H9 (cell line): Measurements from ENCODE around the gene SERTM2. TPM values are rescaled to one million over a fixed set of nuclear protein-coding genes. Genes with fewer than 3 reads are reported as not detected.

Experiments
- DNase-seq: peaks from one replicate; pipeline ENCODE4 v3.0.0-alpha.2; 2017
- H2AFZ ChIP-seq: one replicate; pipeline ENCODE4 v1.6.1; 2013; ENCODE audit warnings: mild to moderate bottlenecking, low read length, control low read depth, moderate library complexity
- H2AK5ac ChIP-seq: 2 replicates; pipeline ENCODE4 v1.6.1; 2013; ENCODE audit warnings: low read length, control low read depth, mixed read lengths; ENCODE audit not compliant: insufficient read length
- H2BK120ac ChIP-seq: one replicate; pipeline ENCODE4 v1.6.1; 2013; ENCODE audit warnings: low read depth, mild to moderate bottlenecking, low read length, control low read depth, inconsistent platforms; ENCODE audit not compliant: poor library complexity, severe bottlenecking
- H2BK12ac ChIP-seq: 2 replicates; pipeline ENCODE4 v1.6.1; 2013; ENCODE audit warnings: low read length, control low read depth, mixed read lengths, low read depth; ENCODE audit not compliant: insufficient read length
- H2BK15ac ChIP-seq: 2 replicates; pipeline ENCODE4 v1.6.1; 2013; ENCODE audit warnings: low read depth, low read length, control low read depth
- H2BK20ac ChIP-seq: one replicate; pipeline ENCODE4 v1.6.1; 2013; ENCODE audit warnings: low read depth, mild to moderate bottlenecking, low read length, control low read depth, inconsistent platforms; ENCODE audit not compliant: poor library complexity, severe bottlenecking
- H2BK5ac ChIP-seq: 2 replicates; pipeline ENCODE4 v1.6.1; 2013; ENCODE audit warnings: low read length, control low read depth, mixed read lengths; ENCODE audit not compliant: insufficient read length
- H3K14ac ChIP-seq: 2 replicates; pipeline ENCODE4 v1.6.1; 2013; ENCODE audit warnings: low read length, control low read depth; ENCODE audit not compliant: insufficient read depth
- H3K18ac ChIP-seq: 2 replicates; pipeline ENCODE4 v1.6.1; 2013; ENCODE audit warnings: low read depth, mild to moderate bottlenecking, mixed read lengths, low read length, control low read depth; ENCODE audit not compliant: insufficient read length
- H3K23ac ChIP-seq: 2 replicates; pipeline ENCODE4 v1.6.1; 2013; ENCODE audit warnings: low read length, control low read depth, mixed read lengths, low read depth; ENCODE audit not compliant: insufficient read length
- H3K23me2 ChIP-seq: 2 replicates; pipeline ENCODE4 v1.6.1; 2013; ENCODE audit warnings: low read depth, mild to moderate bottlenecking, mixed read lengths, low read length, control low read depth; ENCODE audit not compliant: insufficient read length, poor library complexity, severe bottlenecking
- H3K27ac ChIP-seq: 2 replicates; pipeline ENCODE4 v1.5.1; 2013; ENCODE audit warnings: low read length, control low read depth, mixed read lengths, low read depth; ENCODE audit not compliant: insufficient read length
- H3K27me3 ChIP-seq: 2 replicates; pipeline ENCODE4 v1.6.1; 2013; ENCODE audit warnings: low read length, control low read depth, inconsistent platforms; ENCODE audit not compliant: insufficient read depth
- H3K4ac ChIP-seq: 2 replicates; pipeline ENCODE4 v1.6.1; 2013; ENCODE audit warnings: low read depth, mild to moderate bottlenecking, control low read depth, inconsistent platforms, low read length, moderate library complexity
- H3K4me1 ChIP-seq: 2 replicates; pipeline ENCODE4 v1.6.1; 2013; ENCODE audit warnings: low read length, control low read depth, inconsistent platforms; ENCODE audit not compliant: insufficient read depth
- H3K4me2 ChIP-seq: 2 replicates; pipeline ENCODE4 v1.6.1; 2013; ENCODE audit warnings: low read length, control low read depth, mixed read lengths; ENCODE audit not compliant: insufficient read length, insufficient read depth
- H3K56ac ChIP-seq: 2 replicates; pipeline ENCODE4 v1.6.1; 2013; ENCODE audit warnings: low read depth, mild to moderate bottlenecking, mixed read lengths, low read length, control low read depth; ENCODE audit not compliant: insufficient read length
- H3K79me1 ChIP-seq: 2 replicates; pipeline ENCODE4 v1.6.1; 2013; ENCODE audit warnings: low read depth, mild to moderate bottlenecking, moderate library complexity, low read length, control low read depth, inconsistent platforms; ENCODE audit not compliant: insufficient read depth, poor library complexity, severe bottlenecking
- H3K79me2 ChIP-seq: 2 replicates; pipeline ENCODE4 v1.6.1; 2013; ENCODE audit warnings: low read length, control low read depth, inconsistent platforms; ENCODE audit not compliant: insufficient read depth
- H3K9ac ChIP-seq: 2 replicates; pipeline ENCODE4 v1.6.1; 2013; ENCODE audit warnings: low read length, control low read depth, mixed read lengths; ENCODE audit not compliant: insufficient read length; ENCODE audit errors: extremely low read depth
- H3K9me3 ChIP-seq: one replicate; pipeline ENCODE4 v1.6.1; 2013; ENCODE audit warnings: low read depth, low read length, inconsistent platforms; ENCODE audit not compliant: control insufficient read depth
- H3T11ph ChIP-seq: one replicate; pipeline ENCODE4 v1.6.1; 2013; ENCODE audit warnings: mild to moderate bottlenecking, low read length, control low read depth, inconsistent platforms
- H4K20me1 ChIP-seq: one replicate; pipeline ENCODE4 v1.6.1; 2013; ENCODE audit not compliant: control insufficient read depth, insufficient read length, insufficient read depth
- H4K5ac ChIP-seq: 2 replicates; pipeline ENCODE4 v1.6.1; 2013; ENCODE audit warnings: low read depth, mild to moderate bottlenecking, mixed read lengths, low read length, control low read depth; ENCODE audit not compliant: insufficient read length
- H4K8ac ChIP-seq: replicated peaks from 2 replicates; pipeline ENCODE4 v1.6.1; 2013; ENCODE audit warnings: low read length, control low read depth, mixed read lengths, low read depth; ENCODE audit not compliant: insufficient read length
- H4K91ac ChIP-seq: 2 replicates; pipeline ENCODE4 v1.6.1; 2013; ENCODE audit warnings: low read depth, mild to moderate bottlenecking, moderate library complexity, mixed read lengths, low read length, control low read depth; ENCODE audit not compliant: insufficient read length
- H3K27ac Mint-ChIP-seq, 3 experiments: 2 replicates in 2 of 3; 3 replicates in 1 of 3; pipeline ENCODE4 v1.8.0; 2020 to 2021; ENCODE audit warnings: mixed read lengths in 3 of 3, mild to moderate bottlenecking in 1 of 3, moderate library complexity in 1 of 3
- H3K27me3 Mint-ChIP-seq: 2 replicates; pipeline ENCODE4 v1.8.0; 2021; ENCODE audit warnings: low read depth, mild to moderate bottlenecking, moderate library complexity, mixed read lengths
- H3K36me3 Mint-ChIP-seq, 3 experiments: 2 replicates in 2 of 3; 3 replicates in 1 of 3; pipeline ENCODE4 v1.8.0; 2020 to 2021; ENCODE audit warnings: low read depth in 3 of 3, mixed read lengths in 3 of 3; ENCODE audit not compliant: insufficient read depth in 1 of 3
- H3K4me1 Mint-ChIP-seq, 2 experiments: 2 replicates each; pipeline ENCODE4 v1.8.0; 2020; ENCODE audit warnings: mixed read lengths in 2 of 2
- H3K4me3 Mint-ChIP-seq, 2 experiments: 2 replicates in 1 of 2; 3 replicates in 1 of 2; pipeline ENCODE4 v1.8.0; 2020 to 2021; ENCODE audit warnings: mild to moderate bottlenecking in 2 of 2, mixed read lengths in 2 of 2, moderate library complexity in 1 of 2
- H3K9me3 Mint-ChIP-seq, 2 experiments: 2 replicates in 1 of 2; 3 replicates in 1 of 2; pipeline ENCODE4 v1.8.0; 2020; ENCODE audit warnings: mild to moderate bottlenecking in 2 of 2, mixed read lengths in 2 of 2, moderate library complexity in 1 of 2
- WGBS: extraction: QIAGEN DNeasy Blood & Tissue Kit; methylation state at CpG from one replicate; pipeline ENCODE4 v1.1.7; 2013; ENCODE audit warnings: missing lambda C conversion rate, low lambda C conversion rate, mixed read lengths; ENCODE audit not compliant: insufficient read length; ENCODE audit errors: extremely low coverage; 5-methylcytosine and 5-hydroxymethylcytosine counted together
- long read RNA-seq: library from polyadenylated mRNA; unstranded; transcript quantifications from one replicate; pipeline ENCODE4 v2.0.0, GENCODE V29; 2020
- total RNA-seq: library from RNA; stranded (reverse); gene quantifications from 2 replicates; pipeline ENCODE4 v1.2.1, GENCODE V29; 2021
- TF ChIP-seq, protein P1 (sequence below): fragments of 200-600 bp; sonication (generic); conservative IDR thresholded peaks from 3 replicates; pipeline ENCODE4 v1.8.0; 2021; ENCODE audit warnings: antibody characterized with exemption, mild to moderate bottlenecking

SERTM2 gene
- total RNA-seq, result 0.22 and 0.29 TPM in 2 replicates
- long read RNA-seq, result 0 reads

DNA sequence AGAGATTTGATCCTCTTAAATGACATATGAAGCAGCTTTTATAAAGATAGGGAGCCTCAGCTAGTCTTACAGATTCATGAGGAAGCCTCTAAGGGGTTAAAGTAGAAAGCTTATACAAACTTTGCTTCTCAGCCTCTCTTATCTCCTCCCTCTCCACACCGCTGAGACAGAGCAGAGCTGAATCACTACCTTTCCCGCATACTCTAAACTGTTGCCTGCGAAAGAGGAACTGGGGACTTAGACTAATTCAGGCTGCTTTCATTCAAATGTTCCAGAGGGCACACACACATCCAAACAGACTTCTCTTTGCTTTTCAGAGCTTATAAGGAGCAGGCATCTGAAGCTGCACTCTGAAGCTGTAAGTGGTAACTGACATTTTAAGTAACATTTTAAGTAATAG, at the start of gene SERTM2:
Gene SERTM2 (plus strand): TSS at position 169 of the 400 bp plus-strand sequence. CDS start 7,213 bp downstream, outside the sequence.
- no peaks in the 10 kb centered on the region for H3K27me3 ChIP-seq
- H2AK5ac ChIP-seq, result no peak within 1 kb of the TSS
- H4K91ac ChIP-seq, result no peak within 1 kb of the TSS
- H4K5ac ChIP-seq, result no peak within 1 kb of the TSS
- no peak within 1 kb of the TSS for H2BK20ac ChIP-seq
- no peak within 1 kb of the TSS for H3K4ac ChIP-seq
- H3K4me1 Mint-ChIP-seq, result peaks cover 21 to 31% of the 10 kb centered on the region in 2 experiments
- H3K9me3 ChIP-seq, result no peaks in the 10 kb centered on the region
- H2BK5ac ChIP-seq, result no peak within 1 kb of the TSS
- H2BK15ac ChIP-seq, result no peak within 1 kb of the TSS
- no peak within 1 kb of the TSS for H3K56ac ChIP-seq
- H3K23me2 ChIP-seq, result no peaks in the 10 kb centered on the region
- H4K8ac ChIP-seq, result no peak within 1 kb of the TSS
- H3K23ac ChIP-seq, result no peak within 1 kb of the TSS
- H3K4me2 ChIP-seq, result peak within 1 kb of the TSS; percentile 32
- H2BK12ac ChIP-seq, result no peak within 1 kb of the TSS
- H3K9ac ChIP-seq, result no peak within 1 kb of the TSS
- H3K4me3 Mint-ChIP-seq, result peak within 1 kb of the TSS in 1 of 2 experiments; percentile 13; a peak in 1 of 5 replicates
- no peak within 1 kb of the TSS for H2BK120ac ChIP-seq
- H3K9me3 Mint-ChIP-seq, result no peaks in the 10 kb centered on the region
- no peaks in the 10 kb centered on the region for H3K36me3 Mint-ChIP-seq
- H3K27me3 Mint-ChIP-seq, result no peaks in the 10 kb centered on the region
- WGBS, result no CpG with 5 or more reads among the region's 3 CpGs
- no peak within 1 kb of the TSS for H3K14ac ChIP-seq
- peaks cover 2% of the 10 kb centered on the region for H3K4me1 ChIP-seq
- DNase-seq, result peak; percentile 40
- H3K79me1 ChIP-seq, result no peaks in the 10 kb centered on the region
- H2AFZ ChIP-seq, result peak within 1 kb of the TSS; percentile 53
- TF ChIP-seq, protein P1, sequence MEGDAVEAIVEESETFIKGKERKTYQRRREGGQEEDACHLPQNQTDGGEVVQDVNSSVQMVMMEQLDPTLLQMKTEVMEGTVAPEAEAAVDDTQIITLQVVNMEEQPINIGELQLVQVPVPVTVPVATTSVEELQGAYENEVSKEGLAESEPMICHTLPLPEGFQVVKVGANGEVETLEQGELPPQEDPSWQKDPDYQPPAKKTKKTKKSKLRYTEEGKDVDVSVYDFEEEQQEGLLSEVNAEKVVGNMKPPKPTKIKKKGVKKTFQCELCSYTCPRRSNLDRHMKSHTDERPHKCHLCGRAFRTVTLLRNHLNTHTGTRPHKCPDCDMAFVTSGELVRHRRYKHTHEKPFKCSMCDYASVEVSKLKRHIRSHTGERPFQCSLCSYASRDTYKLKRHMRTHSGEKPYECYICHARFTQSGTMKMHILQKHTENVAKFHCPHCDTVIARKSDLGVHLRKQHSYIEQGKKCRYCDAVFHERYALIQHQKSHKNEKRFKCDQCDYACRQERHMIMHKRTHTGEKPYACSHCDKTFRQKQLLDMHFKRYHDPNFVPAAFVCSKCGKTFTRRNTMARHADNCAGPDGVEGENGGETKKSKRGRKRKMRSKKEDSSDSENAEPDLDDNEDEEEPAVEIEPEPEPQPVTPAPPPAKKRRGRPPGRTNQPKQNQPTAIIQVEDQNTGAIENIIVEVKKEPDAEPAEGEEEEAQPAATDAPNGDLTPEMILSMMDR, result no peak
- no peaks in the 10 kb centered on the region for H3K79me2 ChIP-seq
- H3K18ac ChIP-seq, result no peak within 1 kb of the TSS
- peak within 1 kb of the TSS in 2 of 3 experiments; percentile 29 to 92; a peak in 4 of 7 replicates for H3K27ac Mint-ChIP-seq
- H3K27ac ChIP-seq, result peak within 1 kb of the TSS; percentile 54
- H4K20me1 ChIP-seq, result no peaks in the 10 kb centered on the region
- H3T11ph ChIP-seq, result peak within 1 kb of the TSS; percentile 53
